Measurements from ENCODE around the gene PTPRM.

PTPRM gene

DNA sequence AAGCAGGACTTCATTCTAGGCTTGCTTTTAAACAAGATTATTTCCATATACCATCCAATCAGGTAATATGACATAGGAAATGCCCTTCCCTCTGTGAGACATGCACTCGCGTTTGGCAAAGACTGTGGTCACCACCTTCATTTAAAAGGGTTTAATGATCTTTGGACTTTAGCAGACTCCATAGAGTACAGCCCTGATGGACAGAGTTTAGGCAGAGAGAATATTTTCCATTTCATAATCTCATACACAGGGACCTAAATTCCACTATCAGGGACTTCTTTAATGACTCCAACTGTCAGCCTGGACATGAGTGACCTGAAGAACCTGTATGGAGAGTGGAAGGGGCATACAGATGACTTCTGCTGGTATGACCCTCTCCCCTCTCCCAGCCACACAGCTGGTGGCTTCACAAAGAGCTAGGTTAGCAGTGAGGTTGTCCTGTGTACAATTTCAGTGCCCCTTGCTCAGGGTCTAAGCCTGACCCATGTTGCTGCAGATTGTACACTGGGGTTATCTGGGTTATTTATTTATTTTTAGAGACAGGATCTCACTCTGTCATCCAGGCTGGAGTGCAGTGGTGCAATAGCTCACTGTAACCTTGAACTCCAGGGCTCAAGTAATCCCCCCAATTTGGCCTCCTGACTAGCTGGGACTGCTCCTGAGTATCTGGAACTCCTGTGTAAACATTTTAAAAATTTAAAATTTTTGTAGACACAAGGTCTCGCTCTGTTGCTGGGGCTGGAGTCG is 59.2 kb downstream of the PTPRM start:
- no peak for TF ChIP-seq CSDC2 (CRISPR knock-in tag; IDR thresholded peaks at IDR 0.05)
- TF ChIP-seq, protein P1, sequence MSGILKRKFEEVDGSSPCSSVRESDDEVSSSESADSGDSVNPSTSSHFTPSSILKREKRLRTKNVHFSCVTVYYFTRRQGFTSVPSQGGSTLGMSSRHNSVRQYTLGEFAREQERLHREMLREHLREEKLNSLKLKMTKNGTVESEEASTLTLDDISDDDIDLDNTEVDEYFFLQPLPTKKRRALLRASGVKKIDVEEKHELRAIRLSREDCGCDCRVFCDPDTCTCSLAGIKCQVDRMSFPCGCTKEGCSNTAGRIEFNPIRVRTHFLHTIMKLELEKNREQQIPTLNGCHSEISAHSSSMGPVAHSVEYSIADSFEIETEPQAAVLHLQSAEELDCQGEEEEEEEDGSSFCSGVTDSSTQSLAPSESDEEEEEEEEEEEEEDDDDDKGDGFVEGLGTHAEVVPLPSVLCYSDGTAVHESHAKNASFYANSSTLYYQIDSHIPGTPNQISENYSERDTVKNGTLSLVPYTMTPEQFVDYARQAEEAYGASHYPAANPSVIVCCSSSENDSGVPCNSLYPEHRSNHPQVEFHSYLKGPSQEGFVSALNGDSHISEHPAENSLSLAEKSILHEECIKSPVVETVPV (CRISPR knock-in tag; IDR thresholded peaks at IDR 0.05), result no peak
- TF ChIP-seq SNAI2 (CRISPR knock-in tag; IDR thresholded peaks at IDR 0.05), result no peak
- no peak for TF ChIP-seq ZC3H10 (CRISPR knock-in tag; IDR thresholded peaks at IDR 0.05)
- no peak for TF ChIP-seq GLIS3 (CRISPR knock-in tag; IDR thresholded peaks at IDR 0.05)
- TF ChIP-seq BACH2 (CRISPR knock-in tag; IDR thresholded peaks at IDR 0.05; ENCODE audit: borderline replicate concordance), result no peak
- TF ChIP-seq, protein P2, sequence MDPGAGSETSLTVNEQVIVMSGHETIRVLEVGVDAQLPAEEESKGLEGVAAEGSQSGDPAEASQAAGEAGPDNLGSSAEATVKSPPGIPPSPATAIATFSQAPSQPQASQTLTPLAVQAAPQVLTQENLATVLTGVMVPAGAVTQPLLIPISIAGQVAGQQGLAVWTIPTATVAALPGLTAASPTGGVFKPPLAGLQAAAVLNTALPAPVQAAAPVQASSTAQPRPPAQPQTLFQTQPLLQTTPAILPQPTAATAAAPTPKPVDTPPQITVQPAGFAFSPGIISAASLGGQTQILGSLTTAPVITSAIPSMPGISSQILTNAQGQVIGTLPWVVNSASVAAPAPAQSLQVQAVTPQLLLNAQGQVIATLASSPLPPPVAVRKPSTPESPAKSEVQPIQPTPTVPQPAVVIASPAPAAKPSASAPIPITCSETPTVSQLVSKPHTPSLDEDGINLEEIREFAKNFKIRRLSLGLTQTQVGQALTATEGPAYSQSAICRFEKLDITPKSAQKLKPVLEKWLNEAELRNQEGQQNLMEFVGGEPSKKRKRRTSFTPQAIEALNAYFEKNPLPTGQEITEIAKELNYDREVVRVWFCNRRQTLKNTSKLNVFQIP (CRISPR knock-in tag; IDR thresholded peaks at IDR 0.05; ENCODE audit: borderline replicate concordance, low read depth), result no peak
- no peak for TF ChIP-seq ZNF565 (CRISPR knock-in tag; conservative IDR thresholded peaks at IDR 0.05; ENCODE audit: low read depth)
- no peak for TF ChIP-seq ZNF8 (CRISPR knock-in tag; IDR thresholded peaks at IDR 0.05)
- TF ChIP-seq ESRRG (CRISPR knock-in tag; IDR thresholded peaks at IDR 0.05), result no peak
- ATAC-seq, result no peak

DNA sequence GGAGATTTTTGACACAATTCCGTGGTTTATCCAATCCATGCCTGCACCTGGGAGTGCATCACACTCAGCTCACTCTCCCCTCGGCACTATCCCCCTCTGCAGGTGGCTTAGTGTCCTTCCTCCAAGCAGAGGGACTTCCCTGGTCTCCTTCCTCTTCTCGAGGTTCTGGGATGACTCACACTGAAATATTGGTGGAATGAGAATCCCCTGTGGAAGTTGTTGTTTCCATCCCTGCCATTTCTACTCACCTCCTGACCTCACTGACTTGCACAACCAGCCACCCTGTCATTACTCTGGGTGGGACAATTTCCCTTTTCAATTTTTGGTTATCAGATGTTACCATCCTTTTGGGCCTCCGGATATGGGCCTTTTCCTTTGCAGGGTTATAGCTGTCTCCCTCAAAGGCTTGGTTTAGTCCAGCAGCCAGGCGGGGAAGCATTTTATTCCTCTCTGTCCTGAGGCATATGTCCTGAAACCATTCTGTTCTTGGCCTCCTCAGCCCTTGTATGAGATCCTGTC is 59.9 kb downstream of the PTPRM start:
- TF ChIP-seq ZNF565 (CRISPR knock-in tag; conservative IDR thresholded peaks at IDR 0.05; ENCODE audit: low read depth), result no peak
- no peak for TF ChIP-seq ZNF8 (CRISPR knock-in tag; IDR thresholded peaks at IDR 0.05)
- TF ChIP-seq ZNF70 (CRISPR knock-in tag; IDR thresholded peaks at IDR 0.05), result no peak
- no peak for TF ChIP-seq ZFP3 (CRISPR knock-in tag; IDR thresholded peaks at IDR 0.05)
- TF ChIP-seq BACH2 (CRISPR knock-in tag; IDR thresholded peaks at IDR 0.05; ENCODE audit: borderline replicate concordance), result no peak
- no peak for TF ChIP-seq ARNTL (CRISPR knock-in tag; IDR thresholded peaks at IDR 0.05; ENCODE audit: borderline replicate concordance, low read depth)
- TF ChIP-seq CSDC2 (CRISPR knock-in tag; IDR thresholded peaks at IDR 0.05), result no peak
- TF ChIP-seq, protein P2 (CRISPR knock-in tag; IDR thresholded peaks at IDR 0.05; ENCODE audit: borderline replicate concordance, low read depth), result no peak
- no peak for TF ChIP-seq ZFP30 (CRISPR knock-in tag; IDR thresholded peaks at IDR 0.05)
- ATAC-seq, result no peak

DNA sequence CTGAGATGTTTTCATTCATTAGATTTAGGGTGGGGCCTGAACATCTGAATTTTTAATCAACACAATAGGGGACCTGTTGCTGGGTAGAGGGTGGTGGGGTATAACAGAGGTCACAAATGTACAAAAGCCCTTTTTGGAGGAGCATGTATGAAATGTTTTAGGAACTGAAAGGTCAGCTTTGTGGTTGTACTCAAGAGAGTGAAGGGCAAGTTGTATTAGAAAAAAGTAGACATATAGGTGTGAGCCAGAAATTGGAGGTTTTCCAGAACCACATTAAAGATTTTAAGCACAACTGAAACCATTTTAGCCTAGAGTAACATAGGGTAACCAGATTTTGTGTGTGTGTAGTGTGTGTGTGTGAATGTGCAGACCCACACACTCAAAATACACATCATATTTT is 62.3 kb downstream of the PTPRM start:
- ATAC-seq, result no peak
- TF ChIP-seq, protein P3, sequence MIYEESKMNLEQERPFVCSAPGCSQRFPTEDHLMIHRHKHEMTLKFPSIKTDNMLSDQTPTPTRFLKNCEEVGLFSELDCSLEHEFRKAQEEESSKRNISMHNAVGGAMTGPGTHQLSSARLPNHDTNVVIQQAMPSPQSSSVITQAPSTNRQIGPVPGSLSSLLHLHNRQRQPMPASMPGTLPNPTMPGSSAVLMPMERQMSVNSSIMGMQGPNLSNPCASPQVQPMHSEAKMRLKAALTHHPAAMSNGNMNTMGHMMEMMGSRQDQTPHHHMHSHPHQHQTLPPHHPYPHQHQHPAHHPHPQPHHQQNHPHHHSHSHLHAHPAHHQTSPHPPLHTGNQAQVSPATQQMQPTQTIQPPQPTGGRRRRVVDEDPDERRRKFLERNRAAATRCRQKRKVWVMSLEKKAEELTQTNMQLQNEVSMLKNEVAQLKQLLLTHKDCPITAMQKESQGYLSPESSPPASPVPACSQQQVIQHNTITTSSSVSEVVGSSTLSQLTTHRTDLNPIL (CRISPR knock-in tag; IDR thresholded peaks at IDR 0.05; ENCODE audit: low read depth), result no peak
- no peak for TF ChIP-seq ARNTL (CRISPR knock-in tag; IDR thresholded peaks at IDR 0.05; ENCODE audit: borderline replicate concordance, low read depth)
- no peak for TF ChIP-seq SNAI2 (CRISPR knock-in tag; IDR thresholded peaks at IDR 0.05)
- no peak for TF ChIP-seq ISL1 (CRISPR knock-in tag; IDR thresholded peaks at IDR 0.05)
- no peak for TF ChIP-seq ZFP3 (CRISPR knock-in tag; IDR thresholded peaks at IDR 0.05)
- TF ChIP-seq, protein P2 (CRISPR knock-in tag; IDR thresholded peaks at IDR 0.05; ENCODE audit: borderline replicate concordance, low read depth), result no peak
- TF ChIP-seq GLIS3 (CRISPR knock-in tag; IDR thresholded peaks at IDR 0.05), result no peak
- no peak for TF ChIP-seq OSR1 (CRISPR knock-in tag; IDR thresholded peaks at IDR 0.05)
- TF ChIP-seq ZFP30 (CRISPR knock-in tag; IDR thresholded peaks at IDR 0.05), result no peak
- TF ChIP-seq CSDC2 (CRISPR knock-in tag; IDR thresholded peaks at IDR 0.05), result no peak
- no peak for TF ChIP-seq ESRRG (CRISPR knock-in tag; IDR thresholded peaks at IDR 0.05)
- TF ChIP-seq ZNF565 (CRISPR knock-in tag; conservative IDR thresholded peaks at IDR 0.05; ENCODE audit: low read depth), result no peak
- no peak for TF ChIP-seq ZNF70 (CRISPR knock-in tag; IDR thresholded peaks at IDR 0.05)
- TF ChIP-seq RARB (CRISPR knock-in tag; IDR thresholded peaks at IDR 0.05), result no peak
- TF ChIP-seq, protein P1 (CRISPR knock-in tag; IDR thresholded peaks at IDR 0.05), result no peak
- TF ChIP-seq BACH2 (CRISPR knock-in tag; IDR thresholded peaks at IDR 0.05; ENCODE audit: borderline replicate concordance), result no peak

All from SK-N-SH treated with all-trans-retinoic acid at 6 μM for 48 hours (cell line).